ENCODE measurements around the gene MEST.
"Not testable (repeated sequence)": the region's sequence is repeated elsewhere in the genome, so short reads cannot be mapped to it uniquely, and the experiment has no call there.

The MEST gene

GRCh38 chr7:130491841-130492522 lies at the start of gene MEST:
Gene MEST, plus strand, starts transcription at chr7:130492085. Its CDS starts 229 bp downstream, at chr7:130492314.
- no peak for DNase-seq (ENCODE audit: low read depth)

DNA sequence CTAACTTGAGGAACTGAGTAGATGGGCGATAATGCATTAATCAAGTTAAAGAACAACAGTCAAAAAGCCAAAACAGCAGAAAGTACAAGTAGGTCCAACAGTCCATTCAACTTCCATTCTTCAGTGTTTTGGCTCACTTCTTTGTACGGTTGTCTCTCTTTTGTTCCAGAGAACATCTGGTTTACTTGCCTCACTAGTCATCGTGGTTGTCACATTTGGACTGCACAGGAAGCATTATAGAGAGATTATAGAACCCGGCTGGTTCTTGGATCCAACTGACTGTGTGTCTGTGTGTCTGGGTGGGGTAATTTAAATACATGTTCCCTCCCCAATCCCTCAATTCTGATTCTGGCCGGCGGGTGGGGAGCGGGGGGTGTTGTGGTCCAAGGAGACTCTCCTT lies 49.3 kb upstream of the MEST start:
- DNase-seq (ENCODE audit: low read depth) = no peak

- DNase-seq (ENCODE audit: low read depth) = no peak
Observed at GRCh38 chr7:130444234-130444633, 47.7 kb upstream of the MEST start.

DNA sequence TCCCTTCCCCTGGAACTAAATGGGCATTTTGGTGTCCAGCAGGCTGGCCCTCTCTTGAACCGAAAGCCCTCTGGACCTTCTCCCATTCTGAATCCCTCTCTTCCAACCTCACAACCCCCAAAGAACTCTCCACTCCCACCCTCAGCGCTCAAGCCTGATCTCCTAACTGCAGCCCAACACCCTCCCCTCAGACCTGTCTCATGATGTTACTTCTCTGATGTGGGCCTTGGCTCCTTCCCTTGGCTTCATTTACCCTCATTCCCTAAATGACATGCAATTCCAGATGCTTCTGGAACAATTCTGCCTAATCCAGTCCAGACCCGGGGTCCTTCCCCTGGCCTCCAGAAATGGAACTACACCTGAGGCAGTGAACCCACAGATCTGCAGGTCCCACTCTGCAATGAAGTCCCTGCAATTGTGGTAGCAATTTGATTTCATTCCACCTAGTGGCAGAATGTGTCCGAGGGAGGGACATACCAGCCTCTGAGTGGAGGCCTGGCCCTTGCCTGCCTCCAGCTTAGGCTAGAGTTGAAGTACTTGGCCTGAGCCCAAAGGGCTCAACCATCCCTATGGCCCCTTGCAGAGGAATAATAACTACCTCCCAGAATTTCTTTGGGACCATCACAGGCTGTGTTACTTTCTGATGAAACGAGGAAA lies 47.0 kb upstream of the MEST start:
- no peak for DNase-seq (ENCODE audit: low read depth)

DNA sequence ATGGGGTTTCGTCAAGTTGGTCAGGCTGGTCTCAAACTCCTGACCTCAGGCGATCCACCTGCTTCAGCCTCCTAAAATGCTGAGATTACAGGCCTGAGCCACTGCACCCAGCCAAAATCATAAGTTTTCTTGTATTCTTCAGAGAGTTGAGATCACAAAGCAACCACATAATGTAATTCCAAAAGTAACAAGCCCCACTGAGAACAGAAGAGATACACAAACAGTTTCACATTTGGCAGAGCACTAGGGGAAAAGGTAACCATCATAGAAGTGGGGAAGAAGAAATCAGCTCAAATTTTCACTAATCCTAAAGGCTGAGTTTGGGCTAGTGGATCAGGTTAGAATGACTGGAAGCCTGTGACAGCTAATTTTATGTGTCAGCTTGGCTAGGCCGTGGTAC lies 45.6 kb upstream of the MEST start:
- no peak for DNase-seq (ENCODE audit: low read depth)

- not testable (repeated sequence) for DNase-seq (ENCODE audit: low read depth)
Observed at GRCh38 chr7:130451344-130451743, 40.5 kb upstream of the MEST start.

DNA sequence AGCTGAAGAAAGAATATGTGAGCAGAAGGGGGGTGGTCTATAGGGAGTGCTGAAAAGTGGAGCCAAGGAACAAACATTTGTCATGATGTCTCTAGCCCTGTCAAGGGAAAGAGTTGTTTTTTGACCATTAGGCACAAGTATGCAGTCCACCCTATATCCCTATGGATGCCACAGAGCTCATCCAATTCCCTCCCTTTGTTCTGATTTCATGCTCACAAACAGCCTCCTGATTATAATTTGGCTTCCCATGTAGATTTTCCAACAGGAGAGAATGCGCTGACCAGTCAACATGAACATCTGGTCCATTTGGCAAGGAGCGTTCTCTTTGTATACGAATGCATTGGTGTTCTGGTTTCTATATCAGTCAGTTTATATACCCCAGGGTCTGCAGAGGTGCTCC lies 38.9 kb upstream of the MEST start:
- no peak for DNase-seq (ENCODE audit: low read depth)

GRCh38 chr7:130454959-130455358 lies 36.9 kb upstream of the MEST start:
- no peak for DNase-seq (ENCODE audit: low read depth)

DNA sequence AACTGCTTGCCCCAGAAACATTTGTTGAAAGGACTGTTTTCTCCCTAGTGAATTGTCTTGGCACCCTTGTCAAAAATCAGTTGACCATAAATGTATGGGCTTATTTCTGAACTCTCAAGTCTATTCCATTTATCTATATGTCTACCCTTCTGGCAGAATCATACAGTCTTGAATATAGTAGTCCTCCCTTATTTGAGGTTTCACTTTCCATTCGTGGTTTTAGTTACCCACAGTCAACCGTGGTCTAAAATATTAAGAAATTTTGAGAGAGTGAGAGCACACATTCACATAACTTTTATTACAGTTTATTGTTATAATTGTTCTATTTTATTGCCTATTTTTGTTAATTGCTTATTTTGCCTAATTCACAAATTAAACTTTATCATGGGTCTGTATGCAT lies 33.6 kb upstream of the MEST start:
- DNase-seq (ENCODE audit: low read depth) = no peak

- no peak for DNase-seq (ENCODE audit: low read depth)
Observed at GRCh38 chr7:130461272-130461671, 30.6 kb upstream of the MEST start.

DNA sequence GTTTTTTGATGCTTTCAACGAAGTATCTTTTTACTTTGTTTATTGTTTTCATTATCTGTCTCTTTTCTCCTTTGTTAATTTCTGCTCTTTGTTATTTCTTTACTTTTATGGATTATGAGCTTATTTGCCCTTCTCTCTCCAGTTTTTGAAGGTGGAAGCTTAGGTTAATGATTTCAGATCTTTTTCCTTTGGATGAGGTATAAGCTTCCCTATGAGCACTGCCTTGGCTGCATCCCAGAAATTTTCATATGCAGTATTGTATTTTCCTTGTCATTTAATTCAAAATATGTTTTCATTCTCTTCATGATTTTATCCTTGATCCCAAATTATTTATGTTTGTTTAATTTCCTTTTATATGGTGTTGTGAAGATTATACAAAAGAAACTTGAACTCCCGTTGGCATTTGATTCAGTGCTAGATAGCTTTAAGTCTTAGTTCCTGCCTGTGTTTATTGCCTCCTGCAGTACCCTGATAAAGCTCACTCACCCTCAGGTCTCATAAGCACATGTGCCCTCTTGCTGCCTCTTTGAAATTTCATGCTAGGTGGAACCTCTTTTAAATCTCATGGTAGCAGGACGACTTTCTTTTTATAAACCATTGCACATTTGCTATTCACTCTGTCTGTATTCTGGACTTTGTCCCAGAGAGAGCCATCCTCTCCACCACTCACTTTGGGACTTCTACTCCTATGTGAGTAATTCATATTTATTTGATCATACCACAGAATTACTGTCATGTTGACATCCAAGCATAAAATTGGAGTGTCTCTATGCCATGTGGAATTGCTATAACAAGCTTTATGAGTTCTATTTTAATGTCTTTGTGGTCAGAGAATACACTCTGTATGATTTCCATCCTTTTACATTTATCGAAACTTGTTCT lies 28.1 kb upstream of the MEST start:
- no peak for DNase-seq (ENCODE audit: low read depth)

DNA sequence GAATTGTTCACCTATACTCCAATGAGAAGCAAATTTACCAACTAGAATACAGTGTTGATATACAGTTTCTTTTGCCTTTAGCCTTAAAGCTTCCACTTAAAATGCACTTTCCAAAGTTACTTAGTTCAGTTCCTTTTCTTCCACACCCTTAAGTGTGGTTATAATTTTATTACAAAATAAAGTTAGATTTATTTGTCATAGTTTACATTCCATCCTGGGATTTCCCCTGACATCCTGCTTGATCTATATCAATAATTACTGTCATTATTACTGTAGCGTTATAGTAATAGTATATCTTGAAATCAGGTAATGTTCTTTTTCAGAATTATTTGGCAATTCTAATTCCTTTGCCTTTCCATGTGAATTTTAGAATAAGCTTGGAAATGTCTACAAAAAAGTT lies 23.3 kb upstream of the MEST start:
- DNase-seq (ENCODE audit: low read depth) = no peak

DNA sequence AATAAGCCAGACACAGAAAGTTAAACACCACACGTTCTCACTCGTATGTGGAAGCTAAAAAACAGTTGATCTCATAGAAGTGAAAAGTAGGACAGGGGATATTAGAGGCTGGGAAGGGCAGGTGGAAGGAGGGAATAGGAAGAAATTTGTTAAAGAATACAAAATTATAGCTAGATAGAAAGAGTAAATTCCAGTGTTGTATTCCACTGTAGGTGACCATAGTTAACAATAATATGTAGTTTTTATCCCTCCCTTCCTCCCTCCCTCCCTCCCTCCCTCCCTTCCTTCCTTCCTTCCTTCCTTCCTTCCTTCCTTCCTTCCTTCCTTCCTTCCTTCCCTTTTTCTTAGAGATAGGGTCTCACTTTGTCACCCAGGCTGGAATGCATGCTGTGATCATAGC lies 19.9 kb upstream of the MEST start:
- DNase-seq (ENCODE audit: low read depth) = no peak

GRCh38 chr7:130473289-130473688 lies 18.6 kb upstream of the MEST start:
- no peak for DNase-seq (ENCODE audit: low read depth)

GRCh38 chr7:130473876-130474275 lies 18.0 kb upstream of the MEST start:
- DNase-seq (ENCODE audit: low read depth) = no peak

DNA sequence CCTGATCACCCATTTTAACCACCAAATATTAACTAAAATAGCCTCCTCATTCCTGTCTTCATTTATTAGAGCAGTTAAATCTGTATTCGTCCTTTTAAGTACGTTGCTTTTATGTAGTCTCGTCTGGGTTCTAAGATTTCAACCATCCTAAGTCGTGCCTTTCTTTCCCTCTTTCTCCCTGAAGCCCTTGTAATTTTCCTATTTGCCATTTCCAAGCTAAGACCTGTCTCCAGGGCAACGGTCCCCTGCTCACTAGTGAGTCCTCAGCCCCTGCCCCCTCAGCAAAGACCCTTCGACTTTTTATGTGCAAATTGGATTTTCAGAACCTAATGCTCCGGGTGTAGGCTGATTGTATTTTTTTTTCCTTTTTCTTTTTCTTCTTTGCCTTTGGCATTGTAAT lies 16.1 kb upstream of the MEST start:
- DNase-seq (ENCODE audit: low read depth) = no peak

- no peak for DNase-seq (ENCODE audit: low read depth)
Observed at GRCh38 chr7:130476297-130477150, 15.4 kb upstream of the MEST start.

DNA sequence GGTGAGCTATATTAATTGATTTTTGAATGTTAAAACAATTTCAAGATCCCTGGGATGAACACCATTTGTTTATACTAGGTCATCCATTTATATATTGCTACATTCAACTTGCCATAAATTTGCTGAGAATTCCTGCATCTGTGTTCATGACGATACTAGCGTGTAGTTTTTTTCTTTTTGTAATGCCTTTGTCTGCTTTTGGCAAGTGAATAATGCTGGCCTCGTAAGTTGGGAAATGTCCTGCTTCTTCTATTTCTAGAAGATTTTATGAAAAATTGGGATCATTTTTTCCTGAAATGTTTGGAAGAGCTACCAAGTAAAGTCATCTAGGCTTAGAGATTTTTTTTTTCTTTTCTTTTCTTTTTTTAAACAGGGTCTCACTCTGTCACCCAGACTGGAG lies 12.9 kb upstream of the MEST start:
- no peak for DNase-seq (ENCODE audit: low read depth)

DNA sequence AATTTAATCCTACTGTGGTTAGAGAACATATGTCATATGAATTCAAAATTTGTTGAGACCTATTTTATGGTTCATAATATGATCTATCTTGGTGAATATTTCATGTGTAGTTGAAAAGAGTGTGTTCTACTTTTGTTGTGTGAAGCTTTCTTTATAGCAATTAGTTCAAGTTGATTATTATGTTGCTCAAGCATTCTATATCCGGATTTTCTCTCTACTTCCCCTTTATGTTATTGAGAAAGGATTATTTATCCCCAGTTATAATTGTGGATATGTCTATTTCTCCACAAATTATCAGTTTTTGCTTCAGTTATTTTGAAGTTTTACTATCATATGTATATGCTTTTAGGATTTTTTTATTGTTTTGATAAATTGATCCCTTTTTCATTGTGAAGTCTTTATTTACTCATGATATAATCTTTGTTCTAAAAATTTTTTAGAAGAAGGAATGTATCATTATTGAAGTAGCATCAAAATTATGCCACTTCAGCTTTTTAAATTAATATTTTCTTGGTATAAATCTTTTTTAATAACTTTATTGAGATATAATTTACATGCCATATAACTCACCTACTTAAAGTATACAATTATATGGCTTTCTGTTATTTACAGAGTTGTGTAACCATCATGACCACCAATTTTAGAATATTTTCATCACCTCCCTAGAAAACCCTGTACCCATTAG lies 12.0 kb upstream of the MEST start:
- no peak for DNase-seq (ENCODE audit: low read depth)

GRCh38 chr7:130481898-130482297 lies 10.0 kb upstream of the MEST start:
- DNase-seq (ENCODE audit: low read depth) = no peak

DNA sequence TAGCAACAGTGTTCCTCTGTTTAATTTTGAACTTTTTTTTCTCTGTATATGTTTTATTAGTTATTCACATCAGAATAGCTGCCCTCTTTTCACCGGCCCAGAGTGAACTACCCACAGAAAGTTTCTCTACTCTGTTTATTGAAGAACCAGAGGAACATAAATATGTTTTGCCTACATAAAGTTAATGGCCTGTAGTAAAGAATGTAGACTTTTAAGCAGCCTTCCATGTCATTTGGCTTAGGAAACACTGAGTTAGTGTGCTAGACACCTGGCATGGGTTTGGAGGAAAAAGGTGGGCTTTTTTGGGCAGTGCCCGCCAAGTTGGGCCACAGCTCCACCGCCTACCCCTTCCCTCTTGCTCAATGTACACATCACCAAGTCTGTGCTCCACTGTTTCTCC lies 8.9 kb upstream of the MEST start:
- DNase-seq (ENCODE audit: low read depth) = no peak

DNA sequence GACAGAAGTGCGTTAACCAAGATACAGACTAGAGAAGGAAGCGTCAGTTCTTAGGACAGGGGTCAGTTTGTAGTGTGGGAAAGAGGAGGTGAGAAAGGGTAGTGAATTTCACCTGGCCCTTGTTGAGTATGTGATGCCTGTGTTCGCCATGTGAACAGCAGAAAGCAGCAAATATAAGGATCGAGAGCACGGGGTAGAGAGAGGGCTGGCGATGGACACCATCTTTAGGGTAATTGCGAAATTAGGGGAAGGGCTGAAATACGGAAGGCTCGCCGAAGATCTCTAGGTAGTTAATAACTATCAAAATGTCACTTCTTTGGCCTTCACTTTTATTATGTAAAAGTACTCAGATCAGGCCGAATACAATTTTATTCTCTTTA lies 6.2 kb upstream of the MEST start:
- DNase-seq (ENCODE audit: low read depth) = no peak

Measured in HS-5 (cell line).